Activated naive CD4-positive, alpha-beta T cell treated with Interleukin-2 at 50 U/mL for 16 hours (primary cell): ENCODE data around the gene TK2.
A peak's percentile ranks its signal among the peaks of the same experiment; 100 is the strongest.
"Not testable (repeated sequence)": the region's sequence is repeated elsewhere in the genome, so short reads cannot be mapped to it uniquely, and the experiment has no call there.

ENCODE experiments used
- DNase-seq: peaks from one replicate; pipeline ENCODE4 v3.0.0-alpha.2; 2020

Gene TK2

GRCh38 chr16:66517586-66518263 is 32.2 kb downstream of the TK2 start:
- DNase-seq, result no peak

DNA sequence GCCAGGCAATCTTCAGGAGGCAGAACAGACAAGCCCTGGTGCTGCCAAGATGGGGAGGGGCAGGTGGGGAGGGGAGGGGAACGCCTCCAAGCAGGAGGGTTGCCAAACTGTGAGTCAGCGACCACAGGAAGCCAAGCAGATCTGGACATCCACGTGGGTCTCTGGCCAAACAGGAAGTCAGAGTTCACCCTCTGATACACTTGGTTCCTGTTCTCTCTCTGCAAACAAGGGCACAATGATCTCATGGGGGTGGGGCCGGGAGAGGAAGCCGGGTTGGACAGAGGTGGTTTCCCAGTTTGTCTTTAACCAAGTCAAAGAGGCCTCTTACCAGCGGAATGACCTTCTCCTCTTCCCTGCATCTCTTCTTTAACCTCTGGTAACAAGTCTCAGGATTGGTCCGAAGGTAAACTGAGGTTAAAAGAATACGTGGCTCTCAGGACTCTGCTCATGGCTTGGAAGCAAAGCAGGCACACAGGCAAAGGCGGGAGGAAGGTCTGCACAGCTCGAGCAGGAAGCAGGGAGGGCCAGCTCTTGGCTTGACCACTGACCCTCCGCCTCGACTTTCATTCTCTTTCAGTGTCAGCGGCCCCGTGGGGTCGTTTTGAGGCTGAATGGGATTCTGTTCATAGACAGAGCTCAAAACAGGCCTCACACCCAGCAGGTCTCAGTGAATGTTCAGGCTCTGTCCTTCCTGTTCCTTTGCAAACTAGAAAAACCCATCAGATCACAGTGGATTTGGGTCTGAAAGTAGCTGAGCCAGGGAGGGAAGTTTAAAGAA is 32.9 kb downstream of the TK2 start:
- peak; percentile 71 for DNase-seq

DNA sequence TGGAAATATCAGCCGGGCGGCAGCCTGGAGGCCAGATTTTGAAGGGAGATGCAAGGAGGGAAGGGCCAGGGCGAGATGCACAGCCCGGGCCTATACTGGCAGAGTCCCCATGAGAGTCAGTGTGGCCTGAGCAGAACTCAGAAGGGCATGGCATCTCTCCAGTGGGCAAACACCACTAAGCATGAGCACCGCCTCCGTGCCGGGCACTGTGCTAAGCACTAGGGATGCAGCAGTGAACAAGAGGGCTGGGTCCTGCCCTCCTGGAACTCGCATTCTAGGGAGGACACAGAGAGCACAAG is 33.5 kb downstream of the TK2 start:
- DNase-seq, result no peak

- no peak for DNase-seq
Measured at GRCh38 chr16:66515596-66516508, 34.1 kb downstream of the TK2 start.

DNA sequence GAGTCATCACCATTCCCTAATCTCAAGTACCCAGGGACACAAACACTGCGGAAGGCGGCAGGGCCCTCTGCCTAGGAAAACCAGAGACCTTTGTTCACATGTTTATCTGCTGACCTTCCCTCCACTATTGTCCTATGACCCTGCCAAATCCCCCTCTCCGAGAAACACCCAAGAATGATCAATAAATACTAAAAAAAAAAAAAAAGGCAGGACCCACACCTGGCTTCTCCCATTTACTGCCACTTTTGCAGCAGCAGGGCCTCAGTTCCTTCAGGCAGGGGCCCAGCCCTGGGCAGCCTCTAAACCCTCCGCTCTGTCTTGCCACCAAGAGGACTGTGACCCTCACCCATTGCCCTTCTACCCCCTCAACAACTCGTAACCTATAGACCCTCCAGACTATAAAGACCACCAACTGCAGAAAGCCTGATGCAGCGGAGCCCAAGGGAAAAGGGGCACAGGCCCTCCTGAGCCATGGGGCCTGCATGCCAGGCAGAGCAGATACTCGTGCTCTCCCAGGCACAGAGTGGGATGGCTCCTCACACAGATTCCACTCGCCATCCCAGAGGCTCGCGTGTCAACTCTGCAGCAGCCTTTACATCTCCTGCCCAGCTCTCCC is 34.8 kb downstream of the TK2 start:
- DNase-seq, result not testable (repeated sequence)

DNA sequence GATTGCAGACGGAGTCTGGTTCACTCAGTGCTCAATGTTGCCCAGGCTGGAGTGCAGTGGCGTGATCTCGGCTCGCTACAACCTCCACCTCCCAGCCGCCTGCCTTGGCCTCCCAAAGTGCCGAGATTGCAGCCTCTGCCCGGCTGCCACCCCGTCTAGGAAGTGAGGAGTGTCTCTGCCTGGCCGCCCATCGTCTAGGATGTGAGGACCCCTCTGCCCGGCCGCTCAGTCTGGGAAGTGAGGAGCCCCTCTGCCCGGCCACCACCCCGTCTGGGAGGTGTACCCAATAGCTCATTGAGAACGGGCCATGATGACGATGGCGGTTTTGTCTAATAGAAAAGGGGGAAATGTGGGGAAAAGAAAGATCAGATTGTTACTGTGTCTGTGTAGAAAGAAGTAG is 35.5 kb downstream of the TK2 start:
- not testable (repeated sequence) for DNase-seq

DNA sequence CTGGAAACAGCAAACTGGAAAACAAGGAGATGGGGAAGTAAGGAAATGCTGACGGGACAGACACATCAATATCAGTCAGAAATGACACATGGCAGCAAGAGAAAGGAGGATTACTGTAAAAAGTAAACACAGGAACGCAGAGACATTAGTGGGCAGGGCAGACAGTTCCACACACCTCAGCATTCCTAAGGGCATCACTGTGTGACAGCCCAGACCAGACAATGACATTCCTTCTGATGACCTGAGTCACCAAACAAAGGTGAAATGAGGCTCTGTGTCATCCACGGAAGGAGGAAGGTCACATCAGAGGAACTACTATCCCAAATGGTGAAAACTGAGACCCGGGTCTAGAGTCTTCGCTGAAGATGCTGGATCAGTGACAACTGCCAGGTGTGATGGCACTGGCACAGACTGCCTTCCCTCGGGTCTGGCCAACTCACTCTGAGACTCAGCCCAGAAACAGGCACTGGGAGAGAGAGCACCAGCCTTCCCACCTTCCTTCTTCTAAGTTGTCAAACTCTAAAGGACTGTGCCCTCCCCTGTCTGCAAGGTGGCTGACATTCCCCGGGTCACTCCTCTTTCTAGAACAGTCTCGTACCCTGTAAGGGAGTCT is 36.7 kb downstream of the TK2 start:
- no peak for DNase-seq

GRCh38 chr16:66512272-66513110 is 37.4 kb downstream of the TK2 start:
- no peak for DNase-seq

- no peak for DNase-seq
Measured at GRCh38 chr16:66511602-66512271, 38.2 kb downstream of the TK2 start.

GRCh38 chr16:66510711-66511601 is 39.0 kb downstream of the TK2 start:
- DNase-seq, result no peak

GRCh38 chr16:66510298-66510697 is 39.6 kb downstream of the TK2 start:
- no peak for DNase-seq

DNA sequence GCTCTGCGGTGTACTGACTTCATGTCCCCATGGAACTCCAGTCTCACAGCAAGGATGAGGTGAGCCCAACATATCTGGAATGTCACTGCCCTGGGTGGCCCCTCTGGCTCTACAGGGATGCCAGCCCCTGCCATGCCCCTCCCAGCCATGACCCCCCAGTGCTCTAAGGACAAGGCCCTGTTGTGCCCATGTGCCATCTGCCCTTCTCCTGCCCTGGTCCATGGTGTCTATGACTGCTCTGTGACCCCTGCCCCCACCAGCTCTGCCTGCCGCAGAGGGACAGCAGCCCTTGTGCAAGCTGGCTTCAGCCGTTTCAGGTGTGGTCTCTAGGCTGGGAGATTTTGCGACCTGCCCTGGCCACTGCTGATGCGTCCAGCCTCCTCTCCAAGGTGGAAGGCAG is 40.3 kb downstream of the TK2 start:
- DNase-seq, result no peak

DNA sequence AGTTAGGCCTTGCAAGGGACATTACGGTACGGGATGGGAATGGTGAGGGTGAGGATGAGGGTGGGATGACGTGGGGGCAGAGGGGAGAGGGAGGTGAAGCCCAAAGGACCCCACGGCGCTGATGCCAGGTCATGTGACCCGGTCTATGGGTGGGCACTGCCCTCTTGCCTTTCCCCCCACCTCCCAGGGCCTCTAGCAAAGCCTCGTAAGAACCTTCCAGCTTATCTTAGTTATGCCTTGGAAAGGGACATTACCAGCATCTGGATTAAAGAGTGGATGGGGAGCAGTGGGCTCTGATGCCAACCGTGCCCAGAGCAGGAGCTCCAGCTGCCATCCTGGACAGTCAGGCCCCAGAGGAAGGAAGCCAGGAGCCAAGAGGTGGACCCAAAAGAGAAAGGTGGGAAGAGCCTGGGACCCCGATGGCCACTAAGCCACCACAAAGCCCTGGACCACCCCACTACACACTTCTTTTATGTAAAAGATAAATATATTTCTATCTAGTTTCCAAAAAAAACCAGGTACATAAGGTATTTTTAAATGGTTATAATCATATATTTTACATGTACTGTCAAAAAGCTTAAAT is 40.9 kb downstream of the TK2 start:
- DNase-seq, result no peak

GRCh38 chr16:66508248-66508913 is 41.5 kb downstream of the TK2 start:
- DNase-seq, result no peak

DNA sequence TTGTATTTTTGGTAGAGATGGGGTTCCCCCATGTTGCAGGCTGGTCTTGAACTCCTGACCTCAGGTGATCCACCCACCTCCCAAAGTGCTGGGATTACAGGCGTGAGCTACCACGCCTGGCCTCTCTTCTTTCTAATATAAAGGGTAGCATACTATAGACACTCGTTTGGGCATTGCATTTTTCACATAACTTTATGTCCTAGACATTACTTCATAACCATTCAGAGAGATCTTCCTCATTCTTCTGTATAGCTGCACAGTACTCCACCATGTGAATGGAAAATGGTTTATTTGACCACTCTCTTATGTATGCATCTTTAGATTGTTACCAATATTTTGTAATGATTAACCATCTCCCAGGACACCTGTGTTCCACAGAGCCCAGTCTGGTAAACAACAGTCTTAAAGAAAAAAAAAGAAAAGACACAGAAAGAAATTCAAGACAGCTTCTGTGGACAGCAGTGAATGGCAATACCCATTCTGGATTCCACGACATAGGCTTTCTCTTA is 42.1 kb downstream of the TK2 start:
- no peak for DNase-seq

- DNase-seq, result no peak
Measured at GRCh38 chr16:66503612-66504011, 46.3 kb downstream of the TK2 start.

DNA sequence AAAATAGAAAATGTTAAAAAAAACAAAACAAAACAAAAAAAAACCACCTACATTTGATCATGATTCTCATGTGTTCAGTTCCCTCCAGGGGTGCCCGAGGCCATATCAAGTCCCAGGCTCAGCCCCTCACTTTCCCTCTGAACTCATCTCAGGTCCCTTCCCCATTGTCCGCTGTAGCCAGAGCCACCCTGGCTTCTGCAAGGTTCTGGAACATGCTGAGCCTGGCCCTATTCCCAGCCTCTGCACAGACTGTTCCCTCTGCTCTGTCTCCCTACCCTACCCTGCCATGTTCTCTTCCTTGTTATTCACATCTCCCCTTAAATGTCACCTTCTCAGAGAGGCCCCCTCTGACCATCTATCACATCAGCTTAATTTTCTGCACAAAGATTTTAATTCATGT is 46.9 kb downstream of the TK2 start:
- DNase-seq, result no peak

GRCh38 chr16:66502020-66502913 is 47.7 kb downstream of the TK2 start:
- DNase-seq, result no peak
